ENCODE results near the gene NTMT1. TPM values are rescaled to one million over a fixed set of nuclear protein-coding genes. Genes with fewer than 3 reads are reported as not detected.
A peak's percentile ranks its signal among the peaks of the same experiment; 100 is the strongest.

Gene NTMT1
- total RNA-seq, 1 experiment from 2014 or later: 84.8 TPM

DNA sequence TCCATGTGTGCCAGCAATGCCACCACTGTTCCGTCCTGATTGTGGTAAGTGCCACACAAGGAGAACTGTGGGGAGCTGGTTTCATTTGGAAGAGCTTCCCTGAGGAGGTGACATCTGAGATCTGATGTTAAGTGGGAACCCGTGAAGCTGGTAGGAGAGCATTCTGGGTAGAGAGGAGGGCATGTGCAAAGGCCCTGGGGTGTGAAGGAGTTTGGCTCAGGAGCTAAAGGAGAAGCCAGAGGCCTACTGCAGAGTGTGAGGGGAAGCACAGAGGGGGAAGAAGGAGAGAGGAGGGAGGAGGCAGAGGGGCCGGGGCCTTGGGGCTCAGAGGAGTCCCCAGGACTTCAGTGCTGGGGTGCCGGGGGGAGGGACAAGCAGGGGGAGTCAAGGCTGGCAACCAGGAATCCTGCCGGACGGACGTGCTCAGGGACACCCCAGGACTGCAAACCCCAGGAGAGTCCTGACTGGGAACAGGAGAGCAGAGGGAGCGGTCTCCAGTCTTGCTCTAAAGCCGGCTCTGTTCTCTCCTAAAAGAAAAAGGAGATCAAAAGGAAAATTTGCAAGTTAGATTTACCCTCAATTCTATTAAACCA is 24.8 kb upstream of the NTMT1 start:
- Histone ChIP-seq H3K9ac (ENCODE audit: low read length) (no peak overlapping the region; the same call in 1 of the 2 replicates), H4K20me1 (ENCODE audit: insufficient read depth) (no peaks in the 10 kb centered on the region), H2AFZ (ENCODE audit: low read depth, low read length, poor library complexity, severe bottlenecking) (no peak overlapping the region), H3K4me1 (ENCODE audit: control insufficient read depth in 1 of 2, insufficient read depth in 2 of 2, low read length in 2 of 2) (peaks cover 78 to 93% of the 10 kb centered on the region in 2 experiments), H3K27me3 (ENCODE audit: insufficient read depth, low read length) (no peaks in the 10 kb centered on the region), H3K9me3 (ENCODE audit: control insufficient read depth in 1 of 2, insufficient read depth in 1 of 2, low read depth in 1 of 2, low read length in 2 of 2) (no peaks in the 10 kb centered on the region), H3K9me2 (ENCODE audit: insufficient read depth) (no peaks in the 10 kb centered on the region), H3K4me3 (replicated peaks in 1 of 2; ENCODE audit: low read depth in 1 of 2, low read length in 2 of 2) (no peak overlapping the region), H3K36me3 (ENCODE audit: control insufficient read depth in 1 of 2, insufficient read depth in 2 of 2, low read length in 2 of 2) (no peaks in the 10 kb centered on the region), H3K79me2 (ENCODE audit: insufficient read depth, low read length) (no peaks in the 10 kb centered on the region), H3K4me2 (ENCODE audit: low read length) (peak overlapping the region; percentile 64; the same call in 1 of the 2 replicates), H3K27ac (ENCODE audit: low read depth, low read length) (peak overlapping the region; percentile 78)
- ATAC-seq (no peak), DNase-seq (ENCODE audit: low read depth, low spot score) (no peak)
- intact Hi-C loops (cut with micrococcal nuclease): no loop called here
- BruUV-seq (replicated peaks): no TSS peak
- CTCF ChIA-PET: no interaction called here
- POLR2A ChIA-PET: interaction anchor here (0.6 to 1.9 kb wide), 3 partner anchors 14 to 462 kb away, joined by 3 to 10 read pairs (median 4); no protein-coding TSS in a partner anchor
- RAD21 ChIA-PET (ENCODE audit: low non-redundant PET in 1 of 2, low total read pairs in 2 of 2, uncharacterized antibody in 2 of 2, unreplicated experiment in 2 of 2): interaction anchor here in 1 of 2 experiments (0.6 kb wide), 1 partner anchor 20 kb away, joined by 3 read pairs; no protein-coding TSS in a partner anchor
- TF ChIP-seq ZFX (IDR thresholded peaks at IDR 0.05): no peak
- TF ChIP-seq POLR2A (IDR thresholded peaks at IDR 0.05; ENCODE audit: borderline replicate concordance, extremely low read depth, insufficient read depth, insufficient read length): no peak
- no peak for TF ChIP-seq YY1 (IDR thresholded peaks at IDR 0.05; ENCODE audit: extremely low read depth, insufficient replicate concordance, low read depth, low read length)
- TF ChIP-seq ZNF274 (IDR thresholded peaks at IDR 0.05; ENCODE audit: low read depth, low read length): no peak
- TF ChIP-seq SIN3A (IDR thresholded peaks at IDR 0.05; ENCODE audit: low read depth): no peak
- no peak for TF ChIP-seq EGR1 (IDR thresholded peaks at IDR 0.05; ENCODE audit: low read depth)

DNA sequence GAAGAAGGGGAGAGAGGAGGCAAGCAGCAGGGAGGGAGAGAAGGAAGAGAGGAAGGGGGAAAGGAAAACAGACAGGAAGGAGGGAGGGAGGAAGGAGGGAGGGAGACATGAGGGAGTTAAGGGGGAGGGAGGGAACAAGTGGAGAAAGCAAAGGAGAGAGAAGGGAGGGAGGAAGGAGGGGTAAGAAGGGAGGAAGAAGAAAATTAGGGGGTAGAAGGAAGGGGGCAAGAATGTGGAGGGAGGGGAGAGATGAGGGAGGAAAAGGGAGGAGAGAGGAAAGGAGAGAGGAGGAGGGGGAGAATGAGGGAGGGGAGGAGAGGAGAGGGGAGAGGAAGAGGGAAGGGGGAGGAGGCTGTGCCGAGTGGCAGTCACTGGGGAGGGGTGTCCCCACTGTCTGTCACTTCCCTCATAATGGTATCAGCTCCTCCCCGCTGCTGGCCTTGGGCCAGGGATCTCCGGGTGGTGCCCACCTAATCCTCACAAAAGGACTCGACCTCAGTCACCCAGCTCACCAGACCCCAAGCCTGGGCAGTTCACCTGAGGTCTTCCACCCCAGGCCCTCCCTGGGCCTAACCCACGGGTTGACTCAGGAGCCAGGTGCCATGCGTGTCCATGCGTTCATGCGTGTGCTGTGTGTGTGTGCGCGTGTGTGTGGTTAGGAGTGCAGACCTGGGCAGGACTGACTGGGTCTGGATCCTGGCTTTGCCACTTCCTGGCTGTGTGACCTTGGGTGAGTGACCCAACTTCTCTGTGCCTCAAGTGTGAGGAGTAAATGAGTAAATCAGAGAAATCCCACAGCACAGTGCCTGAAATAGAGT is 23.2 kb upstream of the NTMT1 start:
- intact Hi-C loops (cut with micrococcal nuclease): no loop called here
- peak overlapping the region; percentile 49 for H3K9ac ChIP-seq (ENCODE audit: low read length)
- H3K4me3 ChIP-seq (replicated peaks in 1 of 2; ENCODE audit: low read depth in 1 of 2, low read length in 2 of 2): no peak overlapping the region
- ChIA-PET POLR2A (interaction anchor here (0.7 to 1.5 kb wide), 2 partner anchors 425 kb away, joined by 3 to 5 read pairs; partner anchors contain the start of gene IER5L), CTCF (interaction anchor here (0.6 kb wide), 1 partner anchor 1308 kb away, joined by 3 read pairs; no protein-coding TSS in a partner anchor), RAD21 (ENCODE audit: low non-redundant PET in 1 of 2, low total read pairs in 2 of 2, uncharacterized antibody in 2 of 2, unreplicated experiment in 2 of 2) (no interaction called here)
- H3K79me2 ChIP-seq (ENCODE audit: insufficient read depth, low read length): no peaks in the 10 kb centered on the region
- H3K9me2 ChIP-seq (ENCODE audit: insufficient read depth): no peaks in the 10 kb centered on the region
- no peaks in the 10 kb centered on the region for H3K9me3 ChIP-seq (ENCODE audit: control insufficient read depth in 1 of 2, insufficient read depth in 1 of 2, low read depth in 1 of 2, low read length in 2 of 2)
- TF ChIP-seq, protein P1, sequence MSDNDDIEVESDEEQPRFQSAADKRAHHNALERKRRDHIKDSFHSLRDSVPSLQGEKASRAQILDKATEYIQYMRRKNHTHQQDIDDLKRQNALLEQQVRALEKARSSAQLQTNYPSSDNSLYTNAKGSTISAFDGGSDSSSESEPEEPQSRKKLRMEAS (IDR thresholded peaks at IDR 0.05): no peak
- no peak for TF ChIP-seq REST (IDR thresholded peaks at IDR 0.05; ENCODE audit: low read depth)
- TF ChIP-seq ZNF274 (IDR thresholded peaks at IDR 0.05; ENCODE audit: low read depth, low read length): no peak
- no peak for TF ChIP-seq SIN3A (IDR thresholded peaks at IDR 0.05; ENCODE audit: low read depth)
- TF ChIP-seq CBX3 (IDR thresholded peaks at IDR 0.05; ENCODE audit: low read depth): no peak
- no peak for TF ChIP-seq CEBPB (IDR thresholded peaks at IDR 0.05; ENCODE audit: low read depth)
- no peak for TF ChIP-seq EZH2phosphoT487 (IDR thresholded peaks at IDR 0.05; ENCODE audit: borderline replicate concordance)
- H3K4me2 ChIP-seq (ENCODE audit: low read length): peak overlapping the region; percentile 52
- H2AFZ ChIP-seq (ENCODE audit: low read depth, low read length, poor library complexity, severe bottlenecking): no peak overlapping the region
- ATAC-seq (no peak), DNase-seq (ENCODE audit: low read depth, low spot score) (no peak)
- no peaks in the 10 kb centered on the region for H4K20me1 ChIP-seq (ENCODE audit: insufficient read depth)
- H3K36me3 ChIP-seq (ENCODE audit: control insufficient read depth in 1 of 2, insufficient read depth in 2 of 2, low read length in 2 of 2): no peaks in the 10 kb centered on the region
- BruUV-seq (replicated peaks): no TSS peak
- peaks cover 84 to 95% of the 10 kb centered on the region in 2 experiments for H3K4me1 ChIP-seq (ENCODE audit: control insufficient read depth in 1 of 2, insufficient read depth in 2 of 2, low read length in 2 of 2)
- H3K27ac ChIP-seq (ENCODE audit: low read depth, low read length): peak overlapping the region; percentile 96
- H3K27me3 ChIP-seq (ENCODE audit: insufficient read depth, low read length): no peaks in the 10 kb centered on the region

All from HCT116 (cell line).